Kidney tubule cell (primary cell): ENCODE measurements around the gene RALB.

ENCODE experiments used
- DNase-seq: peaks from one replicate; pipeline ENCODE4 v3.0.0-alpha.2; 2018; ENCODE audit warnings: low spot score

RALB gene

DNA sequence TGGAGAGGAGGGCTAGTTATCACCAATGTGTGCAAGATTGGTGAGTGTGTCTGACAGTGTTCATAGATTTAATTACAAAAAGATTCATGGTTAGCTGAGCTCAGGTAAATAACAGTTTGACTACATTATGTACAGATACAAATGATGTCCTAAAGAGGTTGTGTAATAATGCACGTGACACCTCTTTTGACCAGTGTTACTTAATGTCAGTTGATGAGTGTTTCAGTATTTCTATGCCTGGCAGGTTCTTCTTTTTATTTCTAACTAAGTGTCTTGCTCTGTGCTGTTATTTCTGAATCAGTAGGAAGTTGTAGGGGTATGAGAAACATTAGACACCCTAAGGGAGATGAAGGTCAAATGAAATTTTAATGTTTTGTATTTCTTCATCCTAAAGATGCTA lies 85.4 kb downstream of the RALB start:
- no peak for DNase-seq

DNA sequence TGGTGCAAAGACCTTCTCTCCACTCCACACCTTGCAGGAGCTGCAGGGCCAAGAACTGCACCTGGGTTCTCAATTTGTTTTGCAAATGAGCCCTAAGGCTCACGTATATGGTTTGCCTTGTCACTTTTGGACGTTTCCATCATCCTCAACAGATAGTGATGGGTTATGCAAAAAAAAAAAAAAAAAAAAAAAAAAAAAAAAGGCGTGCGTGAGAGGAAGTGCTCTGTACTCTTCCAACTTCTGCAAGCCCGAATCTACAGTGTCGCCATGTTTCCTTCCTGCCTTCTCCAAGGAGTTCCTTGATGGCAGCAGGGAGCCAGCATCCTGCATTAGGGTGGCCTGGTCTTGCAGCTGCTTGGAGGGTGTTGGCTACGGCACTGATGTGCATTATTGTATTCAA lies 89.3 kb downstream of the RALB start:
- DNase-seq: no peak

DNA sequence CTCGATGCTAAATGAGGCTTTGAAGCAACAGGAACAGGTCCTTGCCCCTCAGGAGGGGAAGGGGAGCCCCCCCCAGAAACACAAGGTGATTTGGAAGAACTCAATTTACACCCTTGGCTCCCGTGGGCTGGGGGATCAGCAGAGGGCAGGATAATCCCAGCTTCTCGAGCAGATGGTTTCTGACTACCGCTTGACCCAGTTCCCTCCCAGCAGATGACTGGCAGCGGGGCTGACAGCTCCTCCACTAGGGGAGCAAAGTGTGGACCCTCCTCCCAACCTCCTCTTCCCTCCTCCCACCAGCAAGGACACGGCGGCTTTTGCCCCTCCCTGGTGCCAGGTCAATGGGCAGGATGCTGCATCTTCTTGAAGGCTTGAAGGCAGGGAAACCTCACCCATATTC lies 89.8 kb downstream of the RALB start:
- DNase-seq: no peak

DNA sequence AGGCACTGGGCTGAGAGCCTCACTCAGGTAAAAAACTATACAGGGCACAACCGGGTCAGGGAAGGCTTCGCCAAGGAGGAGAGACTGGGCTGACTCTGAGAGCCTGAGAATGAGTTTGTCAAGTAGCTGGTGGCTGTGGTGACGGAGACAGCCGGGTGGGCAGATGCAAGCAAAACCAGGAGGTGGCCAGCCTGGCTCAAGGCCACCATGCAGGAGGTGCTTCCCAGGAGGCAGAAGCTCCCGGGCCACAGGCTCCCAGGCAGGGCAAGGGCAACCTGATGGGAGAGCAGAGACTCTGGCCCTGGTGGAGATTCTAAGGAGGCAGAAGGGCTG lies 90.4 kb downstream of the RALB start:
- DNase-seq: peak; percentile 13

DNA sequence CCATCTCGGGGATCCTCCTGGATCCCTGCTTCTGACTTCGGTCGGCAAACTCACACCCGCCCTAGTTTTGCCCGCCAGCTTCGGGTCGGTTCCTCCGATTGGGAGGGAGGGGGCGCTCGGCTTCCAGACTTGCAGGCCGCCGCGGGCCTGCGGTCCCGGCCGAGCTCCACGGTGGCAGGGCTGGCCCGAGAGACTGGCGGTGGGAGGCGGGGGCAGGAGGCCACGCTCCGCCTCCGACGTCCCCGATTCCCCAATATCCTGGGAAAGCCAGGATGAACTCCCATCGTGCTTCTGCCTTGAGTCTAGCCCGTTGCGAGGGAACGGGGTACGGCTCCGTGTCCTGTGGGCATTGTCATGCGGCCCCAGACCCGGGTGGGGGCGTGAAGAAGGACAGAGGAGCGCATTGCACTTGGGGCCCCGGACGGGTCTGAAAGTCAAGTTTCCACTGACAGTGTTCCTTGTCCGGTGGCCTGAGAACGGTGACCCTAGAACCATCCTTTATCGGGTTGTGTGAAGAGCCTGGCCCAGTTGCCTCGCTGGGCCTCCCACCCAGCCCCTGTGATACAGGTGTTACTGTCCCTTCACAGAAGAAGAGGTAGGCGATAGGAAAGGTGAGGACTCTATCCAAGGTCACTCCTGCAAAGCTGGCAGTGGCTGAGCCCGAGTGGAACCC lies 90.9 kb downstream of the RALB start:
- peak; percentile 74 for DNase-seq
